ENCODE results near the gene LGR6.

DNA sequence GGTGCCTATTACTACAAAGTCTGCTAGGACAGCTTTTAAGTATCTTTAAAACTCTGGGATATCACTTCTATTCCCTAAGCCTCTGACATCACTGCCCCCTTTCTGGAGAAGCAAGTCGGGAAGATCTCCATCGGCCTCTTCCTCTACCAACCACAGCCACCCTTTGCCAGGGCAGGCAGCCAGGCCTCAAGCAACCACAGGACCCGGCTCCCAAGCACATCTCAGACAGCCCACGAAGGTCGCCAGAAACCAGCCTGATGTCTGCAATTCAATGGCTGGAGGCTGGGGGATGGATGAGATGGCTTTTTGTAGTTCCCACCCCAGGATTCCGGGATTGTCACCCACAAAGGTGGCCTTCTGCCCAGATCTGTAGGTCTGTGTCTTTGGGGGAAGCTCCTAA lies 70.7 kb downstream of the LGR6 start:
- TF ChIP-seq, protein P1, sequence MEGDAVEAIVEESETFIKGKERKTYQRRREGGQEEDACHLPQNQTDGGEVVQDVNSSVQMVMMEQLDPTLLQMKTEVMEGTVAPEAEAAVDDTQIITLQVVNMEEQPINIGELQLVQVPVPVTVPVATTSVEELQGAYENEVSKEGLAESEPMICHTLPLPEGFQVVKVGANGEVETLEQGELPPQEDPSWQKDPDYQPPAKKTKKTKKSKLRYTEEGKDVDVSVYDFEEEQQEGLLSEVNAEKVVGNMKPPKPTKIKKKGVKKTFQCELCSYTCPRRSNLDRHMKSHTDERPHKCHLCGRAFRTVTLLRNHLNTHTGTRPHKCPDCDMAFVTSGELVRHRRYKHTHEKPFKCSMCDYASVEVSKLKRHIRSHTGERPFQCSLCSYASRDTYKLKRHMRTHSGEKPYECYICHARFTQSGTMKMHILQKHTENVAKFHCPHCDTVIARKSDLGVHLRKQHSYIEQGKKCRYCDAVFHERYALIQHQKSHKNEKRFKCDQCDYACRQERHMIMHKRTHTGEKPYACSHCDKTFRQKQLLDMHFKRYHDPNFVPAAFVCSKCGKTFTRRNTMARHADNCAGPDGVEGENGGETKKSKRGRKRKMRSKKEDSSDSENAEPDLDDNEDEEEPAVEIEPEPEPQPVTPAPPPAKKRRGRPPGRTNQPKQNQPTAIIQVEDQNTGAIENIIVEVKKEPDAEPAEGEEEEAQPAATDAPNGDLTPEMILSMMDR (IDR thresholded peaks at IDR 0.05; ENCODE audit: low read depth, low read length) = no peak
- no peak for TF ChIP-seq POLR2A (IDR thresholded peaks at IDR 0.05; ENCODE audit: extremely low read depth, insufficient read length)

All from NB4 (cell line).